K562 (cell line): Measurements from ENCODE around the gene ATP5MG. TPM values are rescaled to one million over a fixed set of nuclear protein-coding genes. Genes with fewer than 3 reads are reported as not detected.

Experiments used
- CBX5 ChIP-seq: IDR thresholded peaks from 2 replicates; pipeline ENCODE4 v1.6.1; 2014; ENCODE audit warnings: low read depth, borderline replicate concordance
- DPF2 ChIP-seq: fragments of 450-650 bp; IDR thresholded peaks from 2 replicates; pipeline ENCODE4 v1.6.1; 2016
- GTF2A2 ChIP-seq: IDR thresholded peaks from 2 replicates; pipeline ENCODE4 v1.6.1; 2016; ENCODE audit warnings: mild to moderate bottlenecking, missing genetic modification characterization, missing compliant biosample characterization
- HMGN3 ChIP-seq: IDR thresholded peaks from 2 replicates; pipeline ENCODE4 v1.6.1; 2011; ENCODE audit warnings: borderline replicate concordance, low read depth, mild to moderate bottlenecking, mixed read lengths, low read length; ENCODE audit not compliant: insufficient read length; ENCODE audit errors: extremely low read depth
- MEIS2 ChIP-seq: fragments of 450-650 bp; IDR thresholded peaks from 2 replicates; pipeline ENCODE4 v1.6.1; 2014; ENCODE audit warnings: mild to moderate bottlenecking; ENCODE audit not compliant: partially characterized antibody
- MTA2 ChIP-seq: fragments of 450-650 bp; IDR thresholded peaks from 2 replicates; pipeline ENCODE4 v1.6.1; 2016; ENCODE audit warnings: low read depth
- NELFE ChIP-seq: IDR thresholded peaks from 2 replicates; pipeline ENCODE4 v1.6.1; 2011; ENCODE audit warnings: mild to moderate bottlenecking; ENCODE audit not compliant: insufficient read depth, insufficient read length
- ZNF175 ChIP-seq: fragments of 200-800 bp; sonication (Bioruptor generic); IDR thresholded peaks from 2 replicates; pipeline ENCODE4 v1.6.1; 2016; ENCODE audit warnings: low read depth, mild to moderate bottlenecking, missing genetic modification characterization, missing compliant biosample characterization
- ZNF324 ChIP-seq: fragments of 250-450 bp; sonication (Bioruptor Pico); IDR thresholded peaks from 2 replicates; pipeline ENCODE4 v1.4.0; 2020; ENCODE audit warnings: mild to moderate bottlenecking
- polyA plus RNA-seq, 8 experiments: library from polyadenylated mRNA; depleted of rRNA in 4 of 8; stranded (reverse) in 5 of 8; unstranded in 3 of 8; fragments of >200 nt; fragmentation: Nextera tagmentation in 2 of 8; fragmentation: Illumina TruSeq in 1 of 8; extraction: Ambion mirVana in 2 of 8; extraction: Trizol in 1 of 8; gene quantifications; 2 replicates each; pipeline versions ENCODE4 v1.2.1 to v1.2.3, GENCODE V29; 2011 to 2014; ENCODE audit warnings: inconsistent platforms in 1 of 8, missing spikeins in 1 of 8
- total RNA-seq, 7 experiments: library from RNA; depleted of rRNA in 6 of 7; stranded (reverse); fragments of >200 nt in 6 of 7; fragmentation: Illumina TruSeq in 2 of 7; extraction: Trizol in 2 of 7; gene quantifications; 2 replicates each; pipeline versions ENCODE4 v1.2.1 to v1.2.3, GENCODE V29; 2011 to 2021; ENCODE audit warnings: low replicate concordance in 1 of 7
- TF ChIP-seq, protein P1 (sequence below): sonication (generic); formaldehyde crosslinking; IDR thresholded peaks from 2 replicates; pipeline ENCODE4 v1.8.0; 2022; ENCODE audit warnings: missing genetic modification reagents, mild to moderate bottlenecking, borderline replicate concordance
- TF ChIP-seq, protein P2 (sequence below), 3 experiments: fragments of 200-800 bp in 1 of 3; fragments of 250-450 bp in 1 of 3; fragments of 450-650 bp in 1 of 3; sonication (Bioruptor Pico) in 1 of 3; sonication (Bioruptor generic) in 1 of 3; formaldehyde crosslinking in 1 of 3; IDR thresholded peaks; 2 replicates each; pipeline versions ENCODE4 v1.6.1 to v1.8.0; 2016 to 2022; ENCODE audit warnings: mild to moderate bottlenecking in 2 of 3, missing genetic modification characterization in 2 of 3, missing compliant biosample characterization in 1 of 3, moderate library complexity in 1 of 3
- TF ChIP-seq, protein P3 (sequence below), 2 experiments: fragments of 450-650 bp; formaldehyde crosslinking in 1 of 2; IDR thresholded peaks; 2 replicates each; pipeline versions ENCODE4 v1.4.0 to v1.6.1; 2014 to 2020; ENCODE audit warnings: mild to moderate bottlenecking in 2 of 2, borderline replicate concordance in 1 of 2, low read depth in 1 of 2

The ATP5MG gene
- total and polyA plus RNA-seq, 9 of the 15 experiments (the other 6 are each of a cell fraction or from before 2014, with no cell fraction given), result 301 to 2,138 (median 434) TPM

- peak; percentile 55 for TF ChIP-seq HMGN3
- TF ChIP-seq, protein P1, sequence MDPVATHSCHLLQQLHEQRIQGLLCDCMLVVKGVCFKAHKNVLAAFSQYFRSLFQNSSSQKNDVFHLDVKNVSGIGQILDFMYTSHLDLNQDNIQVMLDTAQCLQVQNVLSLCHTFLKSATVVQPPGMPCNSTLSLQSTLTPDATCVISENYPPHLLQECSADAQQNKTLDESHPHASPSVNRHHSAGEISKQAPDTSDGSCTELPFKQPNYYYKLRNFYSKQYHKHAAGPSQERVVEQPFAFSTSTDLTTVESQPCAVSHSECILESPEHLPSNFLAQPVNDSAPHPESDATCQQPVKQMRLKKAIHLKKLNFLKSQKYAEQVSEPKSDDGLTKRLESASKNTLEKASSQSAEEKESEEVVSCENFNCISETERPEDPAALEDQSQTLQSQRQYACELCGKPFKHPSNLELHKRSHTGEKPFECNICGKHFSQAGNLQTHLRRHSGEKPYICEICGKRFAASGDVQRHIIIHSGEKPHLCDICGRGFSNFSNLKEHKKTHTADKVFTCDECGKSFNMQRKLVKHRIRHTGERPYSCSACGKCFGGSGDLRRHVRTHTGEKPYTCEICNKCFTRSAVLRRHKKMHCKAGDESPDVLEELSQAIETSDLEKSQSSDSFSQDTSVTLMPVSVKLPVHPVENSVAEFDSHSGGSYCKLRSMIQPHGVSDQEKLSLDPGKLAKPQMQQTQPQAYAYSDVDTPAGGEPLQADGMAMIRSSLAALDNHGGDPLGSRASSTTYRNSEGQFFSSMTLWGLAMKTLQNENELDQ, result no peak
- no peak; the same call in 1 of the 2 replicates for TF ChIP-seq DPF2
- TF ChIP-seq GTF2A2 (tag), result no peak
- TF ChIP-seq, protein P2, sequence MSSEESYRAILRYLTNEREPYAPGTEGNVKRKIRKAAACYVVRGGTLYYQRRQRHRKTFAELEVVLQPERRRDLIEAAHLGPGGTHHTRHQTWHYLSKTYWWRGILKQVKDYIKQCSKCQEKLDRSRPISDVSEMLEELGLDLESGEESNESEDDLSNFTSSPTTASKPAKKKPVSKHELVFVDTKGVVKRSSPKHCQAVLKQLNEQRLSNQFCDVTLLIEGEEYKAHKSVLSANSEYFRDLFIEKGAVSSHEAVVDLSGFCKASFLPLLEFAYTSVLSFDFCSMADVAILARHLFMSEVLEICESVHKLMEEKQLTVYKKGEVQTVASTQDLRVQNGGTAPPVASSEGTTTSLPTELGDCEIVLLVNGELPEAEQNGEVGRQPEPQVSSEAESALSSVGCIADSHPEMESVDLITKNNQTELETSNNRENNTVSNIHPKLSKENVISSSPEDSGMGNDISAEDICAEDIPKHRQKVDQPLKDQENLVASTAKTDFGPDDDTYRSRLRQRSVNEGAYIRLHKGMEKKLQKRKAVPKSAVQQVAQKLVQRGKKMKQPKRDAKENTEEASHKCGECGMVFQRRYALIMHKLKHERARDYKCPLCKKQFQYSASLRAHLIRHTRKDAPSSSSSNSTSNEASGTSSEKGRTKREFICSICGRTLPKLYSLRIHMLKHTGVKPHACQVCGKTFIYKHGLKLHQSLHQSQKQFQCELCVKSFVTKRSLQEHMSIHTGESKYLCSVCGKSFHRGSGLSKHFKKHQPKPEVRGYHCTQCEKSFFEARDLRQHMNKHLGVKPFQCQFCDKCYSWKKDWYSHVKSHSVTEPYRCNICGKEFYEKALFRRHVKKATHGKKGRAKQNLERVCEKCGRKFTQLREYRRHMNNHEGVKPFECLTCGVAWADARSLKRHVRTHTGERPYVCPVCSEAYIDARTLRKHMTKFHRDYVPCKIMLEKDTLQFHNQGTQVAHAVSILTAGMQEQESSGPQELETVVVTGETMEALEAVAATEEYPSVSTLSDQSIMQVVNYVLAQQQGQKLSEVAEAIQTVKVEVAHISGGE (CRISPR knock-in tag; IDR thresholded peaks at IDR 0.05), result peak in 2 of 3 experiments; percentile 64 to 84; a peak in 3 of 6 replicates
- TF ChIP-seq ZNF324 (CRISPR knock-in tag), result no peak
- peak; percentile 69; the same call in 1 of the 2 replicates for TF ChIP-seq CBX5
- 0 out of 2 replicates have a peak, but pooled peaks have one; percentile 68 for TF ChIP-seq ZNF175 (CRISPR knock-in tag)
- no peak for TF ChIP-seq NELFE
- TF ChIP-seq, protein P3, sequence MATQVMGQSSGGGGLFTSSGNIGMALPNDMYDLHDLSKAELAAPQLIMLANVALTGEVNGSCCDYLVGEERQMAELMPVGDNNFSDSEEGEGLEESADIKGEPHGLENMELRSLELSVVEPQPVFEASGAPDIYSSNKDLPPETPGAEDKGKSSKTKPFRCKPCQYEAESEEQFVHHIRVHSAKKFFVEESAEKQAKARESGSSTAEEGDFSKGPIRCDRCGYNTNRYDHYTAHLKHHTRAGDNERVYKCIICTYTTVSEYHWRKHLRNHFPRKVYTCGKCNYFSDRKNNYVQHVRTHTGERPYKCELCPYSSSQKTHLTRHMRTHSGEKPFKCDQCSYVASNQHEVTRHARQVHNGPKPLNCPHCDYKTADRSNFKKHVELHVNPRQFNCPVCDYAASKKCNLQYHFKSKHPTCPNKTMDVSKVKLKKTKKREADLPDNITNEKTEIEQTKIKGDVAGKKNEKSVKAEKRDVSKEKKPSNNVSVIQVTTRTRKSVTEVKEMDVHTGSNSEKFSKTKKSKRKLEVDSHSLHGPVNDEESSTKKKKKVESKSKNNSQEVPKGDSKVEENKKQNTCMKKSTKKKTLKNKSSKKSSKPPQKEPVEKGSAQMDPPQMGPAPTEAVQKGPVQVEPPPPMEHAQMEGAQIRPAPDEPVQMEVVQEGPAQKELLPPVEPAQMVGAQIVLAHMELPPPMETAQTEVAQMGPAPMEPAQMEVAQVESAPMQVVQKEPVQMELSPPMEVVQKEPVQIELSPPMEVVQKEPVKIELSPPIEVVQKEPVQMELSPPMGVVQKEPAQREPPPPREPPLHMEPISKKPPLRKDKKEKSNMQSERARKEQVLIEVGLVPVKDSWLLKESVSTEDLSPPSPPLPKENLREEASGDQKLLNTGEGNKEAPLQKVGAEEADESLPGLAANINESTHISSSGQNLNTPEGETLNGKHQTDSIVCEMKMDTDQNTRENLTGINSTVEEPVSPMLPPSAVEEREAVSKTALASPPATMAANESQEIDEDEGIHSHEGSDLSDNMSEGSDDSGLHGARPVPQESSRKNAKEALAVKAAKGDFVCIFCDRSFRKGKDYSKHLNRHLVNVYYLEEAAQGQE (IDR thresholded peaks at IDR 0.05; ENCODE audit: borderline replicate concordance), result 0 out of 2 replicates have a peak, but pooled peaks have one; percentile 8
- TF ChIP-seq, protein P3 (CRISPR knock-in tag; IDR thresholded peaks at IDR 0.05; ENCODE audit: low read depth), result no peak
- no peak; the same call in 1 of the 2 replicates for TF ChIP-seq MTA2
- TF ChIP-seq MEIS2, result peak; percentile 40
Observed at GRCh38 chr11:118359295-118359958, 42.0 kb upstream of the ATP5MG start, which contains the start of gene UBE4A (continued).
